ENCODE data around the gene TBCD.
"Not testable (repeated sequence)": the region's sequence is repeated elsewhere in the genome, so short reads cannot be mapped to it uniquely, and the experiment has no call there.

The TBCD gene

DNA sequence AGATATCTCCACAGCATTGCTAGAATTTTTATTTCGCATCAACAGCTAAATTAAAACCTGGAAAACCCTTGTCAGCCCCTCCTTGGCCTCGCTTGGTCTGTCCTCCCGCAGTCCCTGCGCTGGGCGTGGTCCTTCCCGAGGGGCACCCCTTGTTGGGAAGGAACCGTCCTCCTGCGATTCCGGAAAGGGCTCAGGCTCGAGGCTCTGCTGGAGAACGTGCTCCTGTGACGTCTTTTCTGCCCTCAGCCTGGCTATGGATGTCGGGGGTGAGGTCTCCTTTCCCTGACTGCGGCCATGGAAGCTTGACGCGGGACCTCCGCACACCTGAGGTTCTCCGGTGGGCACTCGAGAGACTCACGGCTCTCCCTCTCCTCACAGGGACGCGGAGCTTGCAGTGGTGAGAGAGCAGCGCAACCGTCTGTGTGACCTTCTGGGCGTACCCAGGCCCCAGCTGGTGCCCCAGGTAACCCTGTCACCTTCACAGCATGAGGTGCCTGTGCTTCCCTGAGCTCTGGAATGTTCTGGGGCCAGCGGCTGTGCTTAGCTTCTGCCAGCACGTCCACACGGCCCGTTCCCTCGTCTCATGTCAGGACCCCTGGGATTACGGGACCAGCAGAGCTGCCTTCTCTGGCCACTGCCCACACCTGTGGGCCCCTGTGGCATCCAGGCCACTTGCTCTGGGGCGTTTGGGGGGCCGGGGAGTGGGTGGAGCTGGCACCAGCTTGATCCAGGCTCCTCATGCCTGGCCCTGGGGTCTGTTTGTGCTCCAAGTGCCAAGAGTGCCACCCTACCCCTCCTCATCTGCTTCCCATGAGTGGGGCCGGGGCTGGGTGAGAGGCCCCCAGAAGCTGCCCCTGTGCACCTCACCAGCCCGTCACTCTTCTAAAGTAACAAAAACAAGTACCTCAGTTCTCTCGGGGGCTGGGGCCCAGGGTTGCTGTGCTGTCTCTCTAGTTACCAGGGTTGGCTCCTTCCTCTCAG is 189.4 kb downstream of the TBCD start:
- DNase-seq = no peak

DNA sequence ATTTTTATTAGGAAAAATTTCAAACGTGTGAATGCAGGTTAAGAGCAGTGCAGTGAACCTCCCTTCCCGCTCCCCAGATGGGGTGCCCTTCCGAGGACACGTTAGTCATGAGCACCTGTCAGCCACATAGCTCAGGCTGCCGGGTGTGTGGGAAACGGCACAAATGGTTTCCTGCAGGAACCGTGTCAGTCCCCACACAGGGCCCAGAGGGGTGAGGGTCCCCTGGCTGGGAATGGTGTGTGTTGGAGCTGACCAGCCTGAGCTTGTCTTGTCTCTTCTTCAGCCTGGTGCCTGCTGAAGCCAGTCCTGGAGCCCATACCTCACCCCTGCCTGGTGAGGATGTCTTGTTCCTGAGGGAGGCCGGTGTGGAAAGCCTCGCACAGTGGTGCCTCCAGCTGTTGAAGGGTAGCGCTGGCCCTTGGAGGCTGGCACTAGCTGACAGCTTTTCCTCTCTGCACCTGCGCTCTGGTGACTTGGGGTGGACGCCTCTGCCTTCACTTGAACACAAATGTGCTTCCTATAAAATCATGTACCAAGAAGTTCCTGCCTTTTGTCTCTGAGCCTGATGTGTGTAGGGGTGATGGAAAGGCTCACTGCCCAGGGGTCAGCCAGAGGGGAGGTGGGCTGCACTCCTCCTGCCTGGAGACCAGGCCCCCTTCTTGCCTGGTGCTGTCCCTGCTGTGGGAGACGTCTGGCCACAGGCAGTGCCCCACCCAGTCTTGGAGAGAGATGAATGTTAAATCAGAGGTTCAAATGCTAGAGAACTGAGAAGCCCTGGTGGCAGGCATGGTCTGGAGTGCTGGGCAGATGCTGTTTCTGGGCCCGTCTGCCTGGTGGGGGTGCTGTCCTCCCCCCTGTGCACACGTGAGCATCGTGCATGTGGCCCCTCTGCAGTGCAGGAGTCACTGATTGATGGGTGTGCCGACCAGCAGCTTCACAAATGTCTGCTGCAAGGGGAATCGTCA is 190.6 kb downstream of the TBCD start:
- DNase-seq = no peak

DNA sequence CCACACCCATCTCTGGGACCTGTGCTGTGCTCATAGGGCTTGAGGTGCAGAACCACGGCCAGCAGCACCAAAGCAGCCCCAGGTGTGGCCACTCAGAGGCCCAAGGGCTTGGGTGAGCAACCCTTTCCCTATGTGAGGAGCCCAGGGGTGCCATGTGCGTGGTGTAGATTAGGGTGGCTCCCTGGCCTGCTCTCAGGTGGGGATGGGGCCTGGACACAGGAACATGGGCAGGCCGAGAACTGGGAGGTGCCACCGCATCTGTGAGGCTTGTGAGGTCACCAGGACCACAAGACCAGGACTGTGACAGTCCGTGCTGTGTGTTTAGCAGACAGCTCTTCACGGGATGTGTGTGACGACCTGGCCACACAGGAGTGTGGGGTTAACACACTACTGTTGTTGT is 191.5 kb downstream of the TBCD start:
- DNase-seq = no peak

DNA sequence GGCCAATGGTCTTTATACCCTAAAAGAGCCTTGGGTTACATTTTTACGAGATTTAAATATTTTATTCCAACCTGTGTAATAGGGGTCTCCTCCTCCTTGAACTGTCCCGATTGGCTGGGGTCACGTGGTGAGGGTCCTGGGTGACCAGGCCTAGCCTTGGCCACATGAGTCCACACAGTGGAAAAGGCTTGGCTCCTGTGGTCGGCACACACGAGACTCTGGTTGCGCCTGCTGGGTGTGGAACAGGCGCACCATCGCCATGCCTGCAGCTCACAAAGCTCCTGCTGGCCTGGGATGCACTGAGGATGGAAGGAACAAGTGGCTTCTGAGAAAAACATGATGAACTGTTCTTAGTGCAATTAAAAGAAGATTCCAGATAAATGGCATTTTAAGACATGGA is 191.9 kb downstream of the TBCD start:
- no peak for DNase-seq

DNA sequence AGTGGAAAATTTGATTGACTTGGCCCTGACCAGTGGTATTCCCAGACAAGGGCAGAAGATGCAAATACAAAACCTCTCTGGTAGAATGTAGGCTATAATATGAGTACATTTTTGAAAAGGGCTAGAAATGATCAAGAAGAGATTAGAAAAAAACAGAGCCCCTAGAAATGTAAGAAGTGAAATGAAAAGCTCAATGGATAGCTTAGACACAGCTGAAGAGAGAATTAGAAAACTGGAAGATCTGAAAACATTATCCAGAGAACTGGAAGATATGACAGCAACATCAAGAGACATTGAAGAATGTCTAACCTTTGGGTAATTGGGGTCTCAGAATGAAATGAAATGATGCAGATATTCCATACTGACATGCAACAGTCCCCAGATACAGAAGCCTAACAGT is 193.1 kb downstream of the TBCD start:
- DNase-seq = no peak

DNA sequence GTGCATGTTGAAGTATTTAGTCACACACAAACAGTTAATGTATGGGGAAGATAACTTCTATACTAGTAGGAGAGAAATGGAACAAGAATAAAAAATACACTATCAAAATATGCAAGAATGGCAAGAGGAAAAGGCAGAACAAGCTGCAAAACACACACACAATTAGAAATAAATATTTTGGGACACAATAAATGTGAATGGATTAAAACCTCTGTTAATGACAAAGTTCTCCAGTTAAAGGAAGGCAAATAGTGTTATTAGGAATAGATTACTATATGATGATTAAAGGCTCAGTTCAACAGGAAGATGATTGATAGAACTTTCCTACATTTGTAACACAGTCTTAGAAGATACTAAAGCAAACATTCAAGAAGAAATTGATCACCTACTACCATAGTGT is 194.2 kb downstream of the TBCD start:
- DNase-seq = no peak

DNA sequence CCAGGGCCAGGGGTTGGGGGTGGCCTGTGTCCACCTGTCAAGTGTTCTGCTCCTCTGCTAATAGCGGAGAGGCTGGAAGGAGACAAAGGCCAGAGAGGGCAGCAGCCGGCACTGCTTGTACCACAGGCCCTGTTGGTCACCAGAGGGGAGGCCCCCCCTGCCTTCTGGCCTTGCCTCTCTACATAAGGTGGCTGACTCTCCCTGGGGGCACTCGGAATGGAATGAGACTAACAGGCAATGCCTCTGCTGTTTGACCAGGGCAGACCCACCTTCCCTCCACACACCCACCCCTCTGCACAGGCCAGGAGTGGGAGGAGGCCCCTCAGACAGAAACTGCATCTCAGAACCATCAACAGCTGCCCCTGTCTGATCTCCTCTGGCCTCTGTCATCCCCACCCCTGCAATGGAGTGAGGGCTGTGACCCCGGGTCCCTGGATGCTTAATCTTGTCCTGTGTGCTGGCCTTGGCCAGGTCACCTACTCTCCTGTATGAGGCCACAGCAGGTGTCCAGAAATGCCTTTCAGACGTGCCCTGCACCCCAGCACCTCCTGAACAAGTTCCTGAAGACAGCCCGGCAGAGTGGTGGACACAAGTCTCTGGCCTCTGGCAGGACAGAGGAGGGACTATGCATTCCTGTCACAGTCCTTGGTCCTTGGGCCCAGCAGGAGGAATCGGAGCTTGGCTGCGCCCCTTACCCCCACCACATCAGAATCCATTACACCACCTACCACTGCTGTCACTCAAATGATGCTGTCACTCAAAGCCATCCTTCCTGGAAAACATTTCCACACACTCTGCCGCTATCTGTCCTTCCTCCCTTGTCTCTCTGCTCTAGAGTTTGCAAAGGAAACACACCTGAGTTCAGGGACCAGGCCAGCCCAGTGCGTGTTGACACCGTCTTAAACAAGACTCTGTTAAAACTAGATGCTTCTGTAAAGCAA is 195.5 kb downstream of the TBCD start:
- no peak for DNase-seq

DNA sequence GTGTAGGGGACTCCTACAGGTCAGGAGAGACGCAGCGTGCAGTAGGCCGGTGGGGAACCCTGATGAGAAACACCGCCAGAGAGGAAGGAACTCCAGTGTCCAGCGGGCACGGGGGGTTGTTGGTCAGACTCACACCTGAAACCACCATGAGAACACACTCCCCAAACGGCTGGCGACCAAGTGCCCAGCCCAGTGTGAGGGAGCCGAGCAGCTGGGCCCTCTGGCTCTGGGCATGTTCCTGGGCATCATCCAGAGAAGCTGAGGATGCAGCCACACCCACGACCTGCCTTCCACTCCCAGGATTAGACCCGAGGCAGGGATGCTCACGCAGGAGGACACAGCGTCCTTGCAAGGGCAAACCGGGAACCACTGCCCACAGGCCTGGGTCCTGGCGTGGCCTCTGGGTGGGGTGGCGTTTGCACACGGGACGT is 196.2 kb downstream of the TBCD start:
- no peak for DNase-seq

DNA sequence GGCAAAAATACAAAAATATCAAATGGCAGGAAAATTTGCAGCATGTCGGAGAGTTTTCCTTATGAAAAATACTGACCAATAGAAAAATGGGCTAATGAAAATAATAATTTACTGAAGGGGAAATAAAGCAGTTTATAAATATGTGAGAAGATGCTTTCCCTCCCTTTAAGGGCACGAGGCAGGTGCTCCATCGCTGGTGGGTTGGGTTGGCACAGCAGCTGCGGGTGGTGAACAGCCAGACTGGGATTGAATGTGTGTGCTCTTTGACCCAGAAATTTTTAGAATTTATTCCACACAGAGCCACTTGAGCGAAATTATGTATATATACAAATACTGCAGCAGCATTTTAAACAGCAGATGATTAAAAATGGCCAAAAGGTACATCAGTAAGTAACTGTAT is 197.1 kb downstream of the TBCD start:
- no peak for DNase-seq

DNA sequence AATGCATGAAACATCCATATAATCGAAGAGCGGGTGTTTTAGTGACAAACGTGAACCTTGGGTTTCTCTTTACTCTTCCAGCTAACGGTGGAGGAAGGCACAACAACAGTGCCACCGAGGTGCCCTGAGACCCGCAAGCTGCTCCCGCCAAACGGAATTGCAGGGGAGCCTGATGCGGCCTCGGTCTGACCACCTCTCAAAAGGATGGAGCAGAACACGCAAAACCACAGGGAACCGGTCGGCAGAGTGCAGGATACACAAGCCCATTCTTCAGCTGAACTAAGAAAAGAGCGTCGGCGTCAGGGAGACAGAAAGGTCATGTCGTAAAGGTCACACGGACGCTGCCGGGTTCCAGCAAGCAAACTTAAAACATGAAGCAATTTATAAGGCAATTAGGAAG is 197.5 kb downstream of the TBCD start:
- DNase-seq = no peak

DNA sequence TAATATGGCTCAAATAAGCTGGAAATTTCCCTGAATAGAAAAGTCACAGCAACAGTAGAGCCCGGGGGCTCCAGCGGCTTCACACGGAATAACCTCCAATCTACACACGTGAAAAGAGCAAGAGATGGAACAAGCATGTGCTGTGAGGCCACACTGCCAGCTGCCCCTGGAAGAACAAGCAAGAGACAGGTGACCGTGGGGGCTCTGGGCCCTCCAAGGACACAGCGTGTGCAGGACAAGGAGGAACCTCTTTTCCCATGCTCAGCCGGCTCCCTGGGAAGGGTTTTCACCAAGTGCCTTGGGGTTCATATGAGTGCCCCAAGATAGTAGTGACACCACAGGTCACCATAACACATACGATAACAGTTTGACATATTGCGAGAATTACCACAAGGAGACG is 198.1 kb downstream of the TBCD start:
- DNase-seq = no peak

DNA sequence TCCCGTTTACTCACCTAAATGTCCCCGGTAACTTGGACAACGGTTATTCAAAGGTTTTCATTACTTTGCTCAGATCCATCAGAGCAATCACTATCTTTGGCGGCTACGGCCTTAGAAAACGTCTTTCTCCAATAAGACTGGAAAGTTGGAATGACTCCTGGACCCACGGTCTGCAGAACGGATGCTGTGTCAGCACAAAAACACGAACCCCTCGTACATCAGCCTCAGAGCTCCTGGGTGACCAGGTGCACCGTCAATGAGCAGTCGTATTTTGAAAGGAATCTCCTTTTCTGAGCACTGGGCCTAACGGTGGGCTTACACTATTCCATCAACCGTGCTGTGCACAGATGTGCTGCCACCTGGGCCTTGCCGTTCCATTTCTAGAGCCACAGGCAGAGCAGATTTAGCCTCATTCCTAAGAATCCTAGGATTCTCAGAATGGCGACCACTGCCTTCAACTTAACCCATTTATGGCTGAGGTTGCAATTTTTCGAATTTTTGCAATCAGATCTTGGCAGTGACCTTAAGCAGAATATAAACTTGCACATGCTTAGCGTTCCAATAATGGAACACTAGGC is 198.7 kb downstream of the TBCD start:
- DNase-seq = no peak

DNA sequence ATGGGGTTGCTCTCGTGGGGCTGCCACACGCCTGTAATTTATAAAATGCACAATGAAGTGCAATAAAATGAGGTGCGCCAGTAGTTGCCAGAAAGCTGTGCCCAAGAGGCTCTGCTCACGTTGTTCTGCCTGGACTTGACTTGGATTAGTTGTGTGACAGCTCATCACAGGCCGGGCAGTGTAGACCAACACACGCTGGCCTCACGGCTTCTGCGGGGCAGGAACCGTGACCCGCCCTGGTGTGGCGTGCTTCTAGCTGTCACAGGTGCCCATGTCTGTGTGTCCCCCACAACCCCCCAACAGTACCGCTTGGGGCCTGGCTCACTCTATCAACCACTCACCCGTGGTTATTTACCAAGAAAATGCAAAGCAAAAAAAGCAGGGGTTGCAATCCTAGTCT is 200.2 kb downstream of the TBCD start:
- no peak for DNase-seq

DNA sequence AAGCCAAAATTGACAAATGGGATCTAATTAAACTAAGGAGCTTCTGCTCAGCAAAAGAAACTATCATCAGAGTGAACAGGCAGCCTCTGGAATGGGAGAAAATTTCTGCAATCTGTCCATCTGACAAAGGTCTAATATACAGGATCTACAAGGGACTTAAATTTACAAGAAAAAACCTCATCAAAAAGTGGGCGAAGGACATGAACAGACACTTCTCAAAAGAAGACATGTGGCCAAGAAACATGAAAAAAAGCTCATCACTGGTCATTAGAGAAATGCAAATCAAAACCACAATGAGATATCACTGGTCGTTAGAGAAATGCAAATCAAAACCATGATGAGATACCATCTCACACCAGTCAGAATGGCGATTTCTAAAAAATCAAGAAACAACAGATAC is 203.2 kb downstream of the TBCD start:
- not testable (repeated sequence) for DNase-seq

DNA sequence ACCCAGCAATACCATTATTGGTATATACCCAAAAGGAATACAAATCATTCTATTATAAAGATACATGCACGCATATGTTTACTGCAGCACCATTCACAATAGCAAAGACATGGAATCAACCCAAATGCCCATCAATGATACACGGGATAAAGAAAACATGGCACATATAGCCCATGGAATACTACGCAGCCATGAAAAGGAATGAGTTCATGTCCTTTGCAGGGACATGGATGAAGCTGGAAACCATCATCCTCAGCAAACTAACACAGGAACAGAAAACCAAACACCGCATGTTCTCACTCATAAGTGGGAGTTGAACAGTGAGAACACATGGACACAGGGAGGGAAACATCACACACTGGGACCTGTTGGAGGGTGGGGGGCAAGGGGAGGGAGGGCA is 203.8 kb downstream of the TBCD start:
- DNase-seq = not testable (repeated sequence)

DNA sequence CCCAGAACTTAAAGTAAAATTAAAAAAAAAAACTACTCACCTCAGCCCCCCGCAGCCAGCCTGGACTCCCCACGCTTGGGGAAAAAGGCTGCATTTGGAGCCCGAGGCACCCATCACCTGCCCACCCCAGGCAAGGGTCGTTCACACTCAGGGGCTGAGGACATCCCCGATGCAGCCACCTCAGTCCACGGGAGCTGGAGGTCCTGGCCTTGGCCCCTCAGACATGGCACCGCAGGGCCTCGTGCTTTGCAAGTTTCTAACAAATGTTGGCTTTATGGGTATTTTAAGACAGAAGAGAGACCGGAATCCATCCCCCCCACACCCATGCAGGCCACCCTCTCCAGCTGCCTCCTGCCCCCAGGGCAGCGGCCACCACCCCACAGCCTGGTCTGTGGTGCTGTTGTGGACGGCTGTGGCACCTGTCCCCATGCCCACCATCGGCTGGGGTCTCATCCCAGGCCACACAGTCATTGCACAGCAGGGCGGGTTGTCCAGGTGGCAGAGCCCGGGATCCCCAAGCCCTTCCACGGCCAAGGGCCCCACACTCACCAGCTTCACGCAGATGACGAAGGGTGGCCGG is 204.4 kb downstream of the TBCD start:
- no peak for DNase-seq

DNA sequence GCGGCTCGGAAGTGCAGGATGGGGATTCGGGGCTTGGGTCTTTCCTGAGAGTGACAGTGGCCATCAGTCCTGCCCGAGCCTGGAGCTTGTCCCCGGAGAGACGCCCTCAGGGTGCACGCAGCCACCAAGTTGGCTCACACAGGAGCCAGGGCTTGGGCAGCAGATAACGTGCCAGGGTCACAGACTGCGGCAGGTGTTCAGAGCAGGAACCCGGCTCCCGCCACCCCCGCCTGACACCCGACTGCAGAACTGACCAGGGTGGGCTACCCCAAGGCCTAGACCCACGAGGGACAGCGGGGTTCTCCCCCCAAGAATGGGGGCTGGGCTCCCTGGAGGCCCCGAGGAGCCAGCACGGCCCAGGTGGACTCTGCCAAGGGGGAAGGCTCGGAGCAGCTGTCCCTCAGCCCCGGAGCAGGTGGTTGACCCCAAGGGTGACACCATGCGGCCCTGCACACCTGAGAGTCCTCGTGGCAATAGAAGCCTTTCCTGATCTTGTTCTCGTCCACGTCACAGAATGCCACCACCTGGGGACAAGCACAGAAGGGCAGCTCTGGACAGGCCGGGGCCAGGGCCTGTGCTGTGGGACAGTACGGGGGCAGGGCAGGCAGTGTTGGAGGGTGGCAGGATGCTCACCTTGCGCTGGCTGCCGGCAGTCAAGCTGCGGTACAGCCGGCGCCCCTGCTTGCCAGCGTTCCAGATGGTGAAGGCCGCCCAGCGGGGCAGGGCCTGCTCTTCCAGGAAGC is 205.0 kb downstream of the TBCD start:
- DNase-seq = no peak

DNA sequence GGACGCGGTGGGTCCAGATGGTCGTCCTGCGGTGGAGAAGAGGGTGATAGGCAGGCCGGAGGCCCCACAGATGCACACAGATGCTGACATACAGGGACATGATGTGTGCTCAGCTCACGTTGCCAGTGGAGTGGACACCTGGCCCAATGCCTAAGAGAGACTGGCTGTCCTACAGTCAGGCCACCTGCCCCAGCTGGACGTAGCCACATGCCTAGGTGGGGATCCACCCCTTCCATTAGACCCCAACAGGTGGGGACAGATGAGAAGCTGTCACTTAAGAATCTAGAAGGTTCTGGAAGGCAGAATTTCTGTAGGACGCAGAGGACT is 205.6 kb downstream of the TBCD start:
- no peak for DNase-seq

DNA sequence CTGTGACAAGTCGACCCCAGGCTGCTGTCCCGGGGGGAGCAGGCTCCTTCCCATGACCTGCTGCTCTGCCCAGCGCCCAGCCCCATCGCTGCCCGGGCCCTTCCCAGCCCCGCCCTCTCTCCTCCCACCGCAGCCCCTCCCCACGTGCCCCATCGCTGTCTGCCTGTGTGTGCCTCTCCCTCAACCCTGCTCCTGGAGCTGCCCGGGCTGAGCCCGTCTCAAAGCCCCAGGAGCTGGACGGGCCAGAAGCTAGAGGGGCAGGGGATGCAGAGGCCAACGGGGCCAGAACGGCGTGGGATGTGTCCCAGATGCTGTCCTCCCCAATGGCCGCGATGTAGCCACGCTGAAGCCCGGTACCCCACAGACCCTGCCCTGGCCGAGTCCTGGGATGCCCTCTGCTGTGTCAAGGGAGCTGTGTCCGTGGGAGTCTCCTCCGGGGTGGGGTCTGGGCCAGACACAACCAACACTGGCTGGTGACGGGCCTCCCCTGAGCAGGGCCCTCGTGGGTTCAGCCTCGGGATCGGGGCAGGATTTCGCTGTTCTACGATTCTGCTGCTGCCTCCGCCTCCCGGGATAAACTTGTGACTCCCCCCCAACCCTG is 206.2 kb downstream of the TBCD start:
- DNase-seq = no peak

DNA sequence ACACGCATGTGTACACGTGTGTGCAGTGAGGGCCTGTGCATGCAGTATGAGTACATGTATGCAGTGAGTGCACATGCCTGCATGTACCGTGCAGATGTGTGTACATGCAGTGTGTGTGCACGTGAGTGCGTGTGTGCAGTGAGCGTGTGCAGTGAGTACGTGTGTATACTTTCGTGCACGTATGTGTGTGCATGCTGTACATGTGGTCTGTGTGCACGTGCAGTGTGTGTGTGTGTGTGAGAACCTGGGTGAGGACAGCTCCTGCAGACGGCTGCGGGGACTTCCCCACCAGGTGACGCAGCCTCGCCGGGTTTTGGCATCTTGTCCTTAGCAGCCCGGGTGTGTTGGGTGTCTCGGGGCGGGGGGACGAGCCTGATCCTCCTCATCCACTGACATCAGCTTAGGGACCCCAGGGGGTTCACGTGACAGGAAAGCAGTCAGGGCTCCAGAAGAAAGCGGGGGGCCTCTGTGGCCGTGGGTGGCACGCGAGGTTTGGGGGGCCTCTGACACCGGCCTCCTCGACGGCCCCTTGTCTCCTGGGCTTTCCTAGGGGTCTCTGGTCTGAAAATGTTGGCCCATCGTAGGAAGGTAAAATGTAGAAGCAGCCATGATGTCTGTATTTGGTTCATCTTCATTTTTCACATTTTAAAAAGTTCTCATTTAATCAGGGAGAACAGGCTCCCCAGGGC is 207.5 kb downstream of the TBCD start:
- DNase-seq = no peak

All from NCI-H187 (cell line).